GM18907 (cell line): Measurements from ENCODE around the gene CXCL5.

ENCODE experiments used
- ATAC-seq: cut with Tn5 transposase; IDR thresholded peaks from one replicate; pipeline ENCODE4 v1.9.1; 2021; ENCODE audit warnings: mild to moderate bottlenecking, moderate library complexity; ENCODE audit not compliant: unreplicated experiment

The CXCL5 gene

DNA sequence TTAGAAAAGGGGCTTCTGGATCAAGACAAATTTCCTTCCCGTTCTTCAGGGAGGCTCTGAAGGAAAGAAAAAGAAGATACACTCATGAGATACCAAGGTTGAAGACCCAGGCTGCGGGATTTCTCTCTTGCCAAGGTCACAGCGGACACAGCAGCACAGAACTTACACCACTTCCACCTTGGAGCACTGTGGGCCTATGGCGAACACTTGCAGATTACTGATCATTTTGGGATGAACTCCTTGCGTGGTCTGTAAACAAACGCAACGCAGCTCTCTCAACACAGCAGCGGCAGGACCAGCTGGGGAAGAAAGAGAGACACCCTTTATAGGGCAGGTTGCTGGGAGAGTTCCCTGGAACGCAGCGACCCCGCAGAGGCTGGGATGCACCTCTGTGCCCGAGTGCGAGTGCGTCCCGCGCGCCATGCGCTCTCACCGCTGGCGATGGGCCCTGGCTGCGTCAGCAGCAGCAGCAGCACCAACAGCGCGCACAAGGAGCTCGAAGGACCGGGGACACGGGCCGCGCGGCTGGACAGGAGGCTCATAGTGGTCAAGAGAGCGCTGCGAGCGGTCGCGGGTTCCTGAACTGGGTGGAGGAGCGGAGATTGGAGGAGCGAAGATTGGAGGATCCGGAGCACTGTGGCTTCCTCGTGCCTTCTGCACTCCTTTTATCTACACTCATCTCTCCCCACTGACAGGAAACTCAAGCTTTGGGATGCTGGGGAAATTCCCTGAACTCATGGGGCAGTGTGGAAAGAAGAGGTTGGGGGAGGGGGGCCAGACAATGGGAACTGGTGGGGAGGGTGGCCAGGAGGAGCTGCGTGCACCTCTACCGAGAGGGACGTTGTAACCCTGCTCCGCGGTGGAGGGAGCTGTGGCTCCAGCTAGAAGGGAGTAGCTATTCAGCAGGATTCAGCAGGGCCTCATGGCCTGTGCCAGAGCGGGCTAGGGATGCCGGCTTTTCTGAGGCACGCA, at the start of gene CXCL5:
Gene CXCL5, minus strand, starts transcription at position 638 of the 972 bp plus-strand sequence. Its CDS starts 96 bp downstream, at position 542.
- ATAC-seq: no peak

DNA sequence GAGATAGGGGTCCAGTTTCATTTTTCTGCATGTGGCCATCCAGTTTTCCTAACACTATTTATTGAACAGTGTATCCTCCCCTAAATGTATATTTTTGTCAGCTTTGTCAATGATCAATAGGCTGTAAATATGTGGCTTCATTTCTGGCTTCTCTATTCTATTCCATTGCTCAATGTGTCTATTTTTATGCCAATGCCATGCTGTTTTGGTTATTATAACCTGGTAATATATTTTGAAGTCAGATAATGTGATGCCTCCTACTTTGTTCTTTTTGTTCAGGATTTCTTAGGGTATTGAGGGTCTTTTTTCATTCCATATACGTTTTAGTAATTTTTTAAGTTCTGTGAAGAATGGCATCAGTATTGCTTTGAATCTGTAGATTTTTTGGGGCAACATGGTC, 48.7 kb upstream of the CXCL5 start:
- no peak for ATAC-seq

DNA sequence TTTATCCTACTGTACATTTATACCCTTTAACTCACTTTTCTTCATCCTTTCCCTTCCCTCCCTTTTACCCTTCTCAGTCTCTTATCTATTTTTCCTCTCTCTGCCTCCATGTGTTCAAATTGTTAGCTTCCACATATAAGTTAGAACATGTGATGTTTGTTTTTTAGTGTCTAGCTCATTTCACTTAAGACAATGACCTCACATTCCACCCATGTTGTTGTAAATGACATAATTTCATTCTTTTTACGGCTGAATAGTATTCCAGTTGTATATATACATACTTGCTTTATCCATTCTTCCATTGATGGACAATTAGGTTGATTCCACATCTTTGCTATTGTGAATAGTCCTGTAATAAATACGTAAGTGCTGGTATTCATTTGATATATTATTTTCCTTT, 47.3 kb upstream of the CXCL5 start:
- ATAC-seq: no peak

DNA sequence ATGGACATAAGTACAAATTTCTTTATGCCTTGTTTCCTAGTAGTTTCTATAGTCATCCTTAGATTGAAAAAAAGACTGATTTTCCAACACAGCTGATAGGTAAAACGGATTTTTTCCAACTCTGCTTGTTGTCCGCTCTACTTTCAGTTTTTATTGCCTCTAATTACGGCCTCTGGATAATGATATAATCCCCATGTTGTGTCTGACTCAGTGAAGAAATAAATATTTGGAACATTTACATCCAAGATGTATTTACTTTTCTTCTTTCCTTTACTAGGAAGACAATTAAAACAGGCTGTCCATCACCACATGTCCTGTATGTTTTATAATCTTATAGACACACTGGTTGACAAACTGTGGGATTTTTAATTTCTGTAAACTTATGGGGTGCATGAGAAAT, 46.8 kb upstream of the CXCL5 start:
- ATAC-seq: no peak

DNA sequence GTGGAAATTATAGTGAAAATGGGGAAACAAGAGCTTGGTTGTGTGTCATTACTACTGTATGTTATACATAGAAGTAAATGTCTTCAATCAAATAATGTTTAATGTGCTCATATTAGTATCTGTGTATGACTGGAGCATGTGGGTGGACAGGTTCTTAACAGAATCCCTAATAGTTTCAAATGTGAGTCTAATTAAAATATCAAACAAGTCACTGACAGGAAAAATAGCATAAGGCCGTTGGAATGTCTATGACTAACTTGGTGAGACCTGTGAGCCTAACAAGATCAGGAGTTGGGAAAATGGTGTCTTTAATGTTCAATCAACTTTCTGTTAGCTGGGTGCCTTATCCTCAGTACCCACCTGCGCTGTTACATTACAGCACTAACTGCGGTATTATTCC, 46.2 kb upstream of the CXCL5 start:
- ATAC-seq: no peak

DNA sequence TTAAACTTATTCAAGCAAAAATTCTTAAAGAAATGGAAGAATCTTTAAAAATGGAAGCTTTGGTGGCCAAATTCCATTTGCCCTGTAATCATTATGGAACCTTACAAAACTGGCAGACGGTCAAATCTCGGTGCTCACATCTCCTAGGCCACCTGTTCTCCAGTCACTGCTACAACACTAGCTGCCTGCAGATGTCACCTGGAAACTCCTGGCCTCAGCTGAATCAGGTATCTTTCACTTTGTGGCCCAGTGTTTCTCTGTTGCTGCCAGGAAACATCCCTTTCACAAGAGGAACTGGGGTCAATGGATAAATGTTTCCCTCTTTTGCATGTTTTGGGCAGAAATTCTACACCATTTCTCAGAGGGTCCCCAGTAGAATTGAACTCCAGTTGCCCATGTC, 44.2 kb upstream of the CXCL5 start:
- ATAC-seq: no peak

DNA sequence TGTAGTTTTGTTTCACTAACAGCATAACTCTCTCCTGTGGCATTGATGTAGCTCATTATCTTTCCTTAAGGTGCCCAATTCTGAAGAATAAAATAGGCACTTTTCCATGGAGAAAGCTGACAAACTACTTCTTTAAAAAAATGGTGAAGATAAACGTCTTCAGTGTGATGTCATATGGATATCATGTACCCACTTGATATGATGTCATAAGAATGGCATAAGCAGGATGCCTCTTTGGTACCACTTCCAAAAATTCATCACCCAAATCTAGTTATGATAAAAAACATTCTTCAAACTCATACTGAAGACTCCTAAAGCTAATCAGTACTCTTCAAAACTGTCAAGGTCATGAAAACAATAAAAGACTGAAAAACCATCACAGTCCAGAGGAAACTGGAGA, 42.9 kb upstream of the CXCL5 start:
- ATAC-seq: no peak

DNA sequence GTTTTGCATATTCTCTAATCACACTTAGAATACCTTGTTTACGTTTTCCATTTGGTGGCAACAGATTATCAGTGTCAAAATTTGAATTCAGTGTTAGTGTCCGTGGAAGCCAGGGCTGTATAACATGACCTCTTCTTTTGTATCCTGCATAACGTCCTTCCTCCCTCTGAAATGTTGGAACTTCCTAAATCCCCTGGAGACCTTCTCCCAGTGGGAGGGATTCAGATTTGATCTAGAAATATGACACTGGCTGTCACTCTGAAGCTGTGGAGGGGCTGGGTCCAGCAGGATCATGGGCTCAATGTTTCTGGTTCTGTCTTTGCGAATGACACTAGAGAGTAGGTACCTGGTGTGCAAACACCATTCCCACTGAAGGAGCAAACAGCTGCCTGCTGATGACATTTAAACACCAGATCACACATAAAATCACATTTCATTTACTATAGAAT, 40.9 kb upstream of the CXCL5 start:
- peak; percentile 6 for ATAC-seq

DNA sequence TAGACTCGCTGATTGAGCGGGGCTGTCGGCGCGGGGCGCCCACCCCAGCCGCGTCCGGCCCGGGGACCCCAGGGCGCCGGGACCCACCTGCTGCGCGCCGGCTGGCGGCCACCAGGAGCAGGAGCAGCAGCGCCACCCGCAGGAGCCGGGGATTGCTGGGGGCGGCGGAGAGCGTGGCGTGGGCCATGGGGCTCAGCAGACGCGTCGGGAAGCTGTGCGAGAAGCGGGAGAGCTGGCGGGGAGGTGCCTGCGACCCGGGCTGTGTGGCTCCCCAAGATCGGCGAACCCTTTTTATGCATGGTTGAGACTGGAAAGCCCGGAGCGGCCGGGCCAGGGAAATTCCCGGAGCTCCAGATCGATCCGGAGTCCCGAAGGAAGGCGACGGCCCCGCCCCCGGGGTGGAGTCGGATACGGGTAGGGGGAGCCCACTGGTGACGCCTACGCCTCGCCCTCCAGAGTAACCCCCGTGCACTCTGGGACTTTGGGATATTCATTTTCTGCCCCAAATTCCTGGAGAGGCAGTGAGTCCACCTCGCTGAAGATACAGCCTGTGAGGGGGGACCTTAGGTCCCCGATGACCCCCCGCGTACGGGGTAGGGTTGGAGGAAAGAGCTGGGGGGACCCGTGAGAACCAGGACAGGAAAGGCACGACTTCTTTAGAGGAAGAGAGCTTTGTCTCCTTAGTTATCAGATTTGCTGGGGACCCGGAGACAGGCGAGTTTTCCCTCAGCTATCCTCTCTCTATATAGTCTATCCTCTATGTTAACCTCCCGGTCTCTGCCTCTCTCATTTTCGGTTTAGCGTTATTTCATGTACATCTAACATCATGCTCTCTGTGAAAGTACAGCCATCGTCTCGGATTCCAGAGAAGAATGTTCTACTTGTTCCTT, 40.2 kb upstream of the CXCL5 start, which contains the start of gene CXCL3:
Gene CXCL3, minus strand, starts transcription at position 265 of the 890 bp plus-strand sequence. Its CDS starts 78 bp downstream, at position 187.
- ATAC-seq: peak; percentile 76

DNA sequence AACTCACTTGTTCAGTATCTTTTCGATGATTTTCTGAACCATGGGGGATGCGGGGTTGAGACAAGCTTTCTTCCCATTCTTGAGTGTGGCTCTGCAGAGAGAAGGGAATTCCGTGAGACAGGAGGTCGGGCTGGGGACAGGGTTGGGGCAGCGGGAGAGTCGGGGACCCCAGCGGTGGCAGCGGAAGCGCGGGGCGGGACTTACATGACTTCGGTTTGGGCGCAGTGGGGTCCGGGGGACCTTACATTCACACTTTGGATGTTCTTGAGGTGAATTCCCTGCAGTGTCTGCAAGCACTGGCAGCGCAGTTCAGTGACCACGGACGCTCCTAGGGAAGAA, 39.6 kb upstream of the CXCL5 start:
- ATAC-seq: no peak

DNA sequence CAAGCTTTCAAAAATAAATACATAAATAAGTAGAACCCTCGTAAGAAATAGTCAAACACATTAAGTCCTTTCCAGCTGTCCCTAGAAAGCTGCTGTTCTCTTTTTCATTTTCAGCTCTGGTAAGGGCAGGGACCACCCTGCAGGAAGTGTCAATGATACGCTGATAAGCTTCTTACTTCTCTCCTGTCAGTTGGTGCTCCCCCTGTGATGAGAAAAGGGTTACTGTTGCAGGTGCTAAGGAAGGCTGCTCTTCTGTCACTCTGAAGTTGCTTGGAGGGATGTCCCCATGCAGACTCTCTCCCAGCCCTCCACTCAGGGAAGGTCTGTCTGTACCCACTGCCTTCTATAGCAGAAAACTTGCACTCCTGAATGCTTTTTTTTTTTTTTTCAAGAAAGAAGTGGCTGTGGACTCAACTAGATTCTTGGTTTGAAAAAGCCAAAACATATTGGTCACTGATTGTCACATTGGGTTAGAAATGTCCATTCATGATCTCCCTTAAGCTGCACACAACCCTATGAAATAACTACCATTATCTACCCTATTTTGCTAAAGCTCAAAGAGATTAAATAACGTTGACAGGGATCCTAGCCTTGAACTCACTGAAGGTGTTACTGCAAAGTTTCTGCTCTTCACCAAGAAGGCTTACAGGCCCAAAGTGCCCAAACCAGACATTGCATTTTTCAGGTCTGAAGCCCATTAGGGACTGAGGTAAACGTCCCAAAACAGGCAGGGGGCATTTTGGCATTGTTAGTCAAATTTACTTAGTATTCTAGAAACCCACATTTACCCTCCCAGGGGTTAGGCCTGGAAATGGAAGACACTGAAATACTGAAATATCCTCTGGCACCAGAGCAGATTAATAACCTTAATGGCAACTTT, 38.8 kb upstream of the CXCL5 start:
- ATAC-seq: no peak

DNA sequence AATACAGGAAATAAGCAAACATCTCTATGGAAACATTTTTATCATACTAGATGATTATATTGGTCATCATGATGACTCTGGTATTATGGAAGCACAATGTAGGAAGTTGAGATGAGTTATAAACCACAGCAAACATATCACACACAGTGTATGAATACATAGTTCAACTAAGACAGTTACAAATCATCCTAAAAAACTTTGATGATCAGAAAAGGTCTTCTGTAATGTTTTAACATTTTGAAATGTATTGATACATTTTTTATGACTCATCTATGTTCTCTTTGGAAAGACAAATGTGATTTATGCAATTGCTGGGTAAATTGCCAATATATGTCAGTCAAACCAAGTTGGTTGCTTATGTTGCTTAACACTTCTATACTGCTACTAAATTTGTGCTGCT, 35.3 kb upstream of the CXCL5 start:
- ATAC-seq: no peak

DNA sequence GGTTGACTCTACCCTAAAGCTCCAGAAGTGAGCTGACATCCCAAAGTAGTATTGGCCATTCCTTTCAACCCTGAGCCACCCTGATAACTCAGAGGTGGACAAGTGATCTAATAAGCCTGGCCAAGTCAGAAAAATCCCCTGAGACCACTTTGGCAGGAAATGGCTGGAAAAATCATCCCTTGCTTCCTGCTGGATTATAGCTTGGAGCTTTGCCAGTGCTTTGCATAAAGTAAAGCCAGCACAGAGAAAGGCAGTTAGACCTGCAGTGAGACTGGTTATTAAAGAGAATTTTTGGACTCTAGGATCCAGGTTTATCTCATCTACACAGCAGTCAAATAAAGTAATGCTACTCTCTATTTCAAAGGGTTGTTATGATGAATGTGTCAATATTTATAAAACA, 33.6 kb upstream of the CXCL5 start:
- no peak for ATAC-seq

DNA sequence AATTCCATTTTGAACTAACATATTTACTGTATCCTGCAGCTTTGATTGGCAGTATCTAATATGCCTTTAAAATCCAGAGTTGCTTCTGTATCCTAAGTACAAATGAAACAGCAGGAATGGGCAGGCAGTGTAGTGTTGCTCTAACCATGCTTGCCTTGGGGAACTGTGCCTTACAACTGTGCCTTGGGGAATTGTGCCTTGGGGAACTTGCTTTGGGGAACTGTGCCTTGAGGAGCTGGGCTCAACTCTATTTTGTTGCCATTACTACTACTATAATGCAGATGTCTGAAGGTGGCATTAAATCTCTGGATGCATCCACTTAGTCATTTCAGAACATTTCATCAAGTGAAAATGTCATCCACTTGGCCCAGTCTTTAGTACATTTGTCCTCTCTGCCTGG, 33.1 kb upstream of the CXCL5 start:
- ATAC-seq: no peak

DNA sequence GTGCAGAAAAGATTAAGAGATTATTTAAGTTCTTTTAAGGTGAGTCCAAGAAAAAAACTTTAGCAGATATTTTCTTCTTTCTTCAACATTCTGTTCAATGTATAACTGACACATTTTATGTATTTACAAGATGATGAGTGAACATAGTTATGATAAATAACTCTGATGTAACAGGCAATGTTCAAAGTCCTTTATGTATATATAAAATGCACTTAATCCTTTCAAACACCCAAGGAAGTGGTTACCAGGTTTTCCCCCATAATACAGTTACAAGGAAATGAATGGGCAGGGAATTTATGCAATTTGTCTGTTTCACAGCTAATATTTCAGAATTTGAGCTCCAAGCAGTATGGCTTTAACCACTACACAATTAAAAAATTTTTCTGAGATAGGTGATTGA, 31.8 kb upstream of the CXCL5 start:
- no peak for ATAC-seq

DNA sequence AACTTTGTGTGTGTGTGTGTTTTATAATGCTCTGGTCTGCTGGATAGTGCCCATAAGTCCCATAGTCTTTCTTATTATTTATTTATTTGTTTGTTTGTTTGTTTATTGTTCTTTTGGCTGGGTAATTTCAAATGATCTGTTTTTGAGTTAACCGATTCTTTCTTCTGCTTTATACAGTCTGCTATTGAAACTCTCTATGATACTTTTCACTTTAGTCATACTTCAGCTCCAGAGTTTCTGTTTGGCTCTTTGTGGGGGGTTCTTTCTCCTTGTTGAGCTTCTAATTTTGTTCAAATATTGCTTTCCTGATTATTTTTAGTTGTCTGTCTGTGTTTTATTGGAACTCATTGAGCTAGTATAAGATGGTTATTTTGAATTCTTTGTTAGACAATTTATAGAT, 30.0 kb upstream of the CXCL5 start:
- no peak for ATAC-seq

DNA sequence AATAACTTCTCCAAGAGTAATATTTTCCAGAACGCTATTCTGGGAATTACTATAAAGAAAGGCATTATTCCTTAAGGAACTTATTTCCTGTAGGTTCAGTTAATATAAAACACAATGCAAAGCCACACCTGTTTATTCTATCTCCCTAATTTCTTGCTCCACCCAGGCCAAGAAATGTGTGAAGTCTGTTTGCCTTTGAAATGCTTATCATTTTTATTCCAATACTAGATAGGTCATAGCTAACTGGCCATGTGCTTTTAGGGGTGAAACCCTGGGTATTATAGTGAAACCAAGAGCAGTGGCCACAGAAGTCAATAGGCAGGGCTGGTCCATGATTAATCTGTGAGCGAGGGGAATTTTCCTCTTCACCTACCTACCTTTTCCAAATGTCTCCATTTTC, 25.2 kb upstream of the CXCL5 start:
- ATAC-seq: no peak

DNA sequence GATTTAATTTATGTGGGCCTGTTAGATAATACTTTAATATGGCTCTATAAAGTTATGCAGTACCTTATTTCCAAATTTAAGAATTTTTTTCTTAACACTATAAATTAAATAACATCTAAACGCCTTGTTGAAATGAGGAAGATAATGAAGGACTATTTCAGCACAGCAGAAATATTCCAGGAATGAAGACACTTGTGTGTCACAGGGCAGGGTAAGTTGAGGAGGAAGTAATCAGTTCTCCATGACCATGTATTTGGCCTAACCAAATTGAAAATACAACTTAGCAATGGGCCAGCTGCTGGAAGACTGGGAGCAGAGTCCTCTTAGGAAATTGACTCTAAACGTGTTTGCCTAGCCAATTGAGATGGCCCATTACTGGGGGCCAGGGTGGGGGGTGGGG, 23.1 kb upstream of the CXCL5 start:
- no peak for ATAC-seq

DNA sequence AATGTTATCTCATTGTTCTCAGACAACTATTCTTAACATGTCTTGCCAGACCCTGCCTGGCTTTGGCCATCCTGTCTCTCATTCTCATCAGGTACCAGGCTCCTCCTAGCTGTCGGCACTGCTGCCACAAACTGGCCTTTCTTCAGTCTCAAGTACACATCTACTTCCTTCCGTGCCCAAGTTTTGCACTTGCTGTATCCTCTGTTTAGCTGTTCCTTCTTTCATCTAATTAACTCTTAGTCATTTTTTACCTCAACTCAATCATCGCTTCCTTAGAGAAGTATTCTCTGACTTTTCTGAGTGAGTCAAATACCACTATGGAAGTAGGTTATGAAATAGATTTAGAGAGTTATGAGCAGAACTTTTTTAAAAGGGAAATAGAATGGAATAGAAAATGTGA, 20.3 kb upstream of the CXCL5 start:
- no peak for ATAC-seq

DNA sequence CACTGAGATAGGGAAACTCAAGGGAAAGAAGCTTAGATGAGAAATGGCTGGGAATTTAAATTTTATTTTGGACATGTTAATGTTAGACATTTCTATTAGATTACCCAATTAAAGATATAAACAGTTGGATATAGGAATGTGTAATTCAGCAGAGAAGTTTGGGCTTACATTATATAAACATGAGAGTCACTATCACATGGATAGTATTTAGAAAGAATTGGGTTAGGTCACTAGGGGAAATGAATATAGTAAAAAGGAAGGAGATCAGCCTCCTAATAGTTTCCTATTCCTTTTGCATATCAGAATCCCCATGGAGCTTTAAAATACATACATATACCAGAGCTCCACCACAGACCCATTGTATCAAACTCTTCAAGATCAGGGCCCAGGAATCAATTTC, 19.6 kb upstream of the CXCL5 start:
- no peak for ATAC-seq

DNA sequence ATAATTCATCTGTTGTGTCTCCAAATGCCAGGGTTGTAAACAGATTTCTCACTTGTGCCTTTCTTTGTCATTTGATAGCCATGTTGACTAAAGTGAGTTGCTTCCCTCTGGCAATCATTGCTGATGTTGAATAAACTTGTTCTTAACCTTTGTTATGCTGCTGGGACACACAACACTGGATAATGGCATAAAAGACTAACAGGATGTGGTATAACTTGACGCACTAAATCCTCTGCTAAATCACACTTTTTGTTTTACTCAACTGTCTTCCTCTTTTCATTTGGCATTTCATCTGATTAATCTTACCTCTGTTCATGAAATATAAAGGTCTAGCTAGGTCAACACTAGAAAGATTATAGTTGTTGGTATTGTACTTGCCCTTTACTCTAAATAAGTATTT, 17.6 kb upstream of the CXCL5 start:
- peak; percentile 53 for ATAC-seq
